DOHH2 (cell line): ENCODE data around the gene MSL3.

Experiments used
- CTCF ChIP-seq: fragments of 200-600 bp; sonication (generic); IDR thresholded peaks from one replicate; pipeline ENCODE4 v1.5.1; 2014; ENCODE audit warnings: antibody characterized with exemption, mild to moderate bottlenecking, low read depth, low read length; ENCODE audit not compliant: poor library complexity, severe bottlenecking
- EZH2phosphoT487 ChIP-seq: fragments of 200-600 bp; sonication (generic); IDR thresholded peaks from 2 replicates; pipeline ENCODE4 v1.6.1; 2017; ENCODE audit warnings: borderline replicate concordance, mild to moderate bottlenecking, antibody characterized with exemption, low read length, moderate library complexity, mixed read lengths

- TF ChIP-seq CTCF (no peak), EZH2phosphoT487 (no peak)
Observed at GRCh38 chrX:11725631-11726442, 32.2 kb upstream of the MSL3 start.
